GM12873 (cell line): ENCODE measurements around the gene ULK1.

ENCODE experiments used
- CTCF ChIP-seq: IDR thresholded peaks from 2 replicates; pipeline ENCODE4 v1.5.1; 2012; ENCODE audit warnings: low read depth, mild to moderate bottlenecking, moderate library complexity, low read length, control low read depth; ENCODE audit not compliant: insufficient read depth; ENCODE audit errors: missing control alignments

ULK1 gene

GRCh38 chr12:131916306-131917138 lies 22.1 kb downstream of the ULK1 start:
- TF ChIP-seq CTCF = peak; percentile 10

- TF ChIP-seq CTCF = no peak
These were observed 22.8 kb downstream of the ULK1 start for GRCh38 chr12:131917139-131917710.

GRCh38 chr12:131917711-131918306 lies 23.4 kb downstream of the ULK1 start:
- TF ChIP-seq CTCF = no peak

- no peak for TF ChIP-seq CTCF
These were observed 24.1 kb downstream of the ULK1 start for GRCh38 chr12:131918311-131919050.

- TF ChIP-seq CTCF = no peak
These were observed 24.6 kb downstream of the ULK1 start for GRCh38 chr12:131919051-131919347.

GRCh38 chr12:131919366-131920156 lies 25.1 kb downstream of the ULK1 start:
- no peak for TF ChIP-seq CTCF
